Measurements from ENCODE around the gene SH3PXD2A.
A peak's percentile ranks its signal among the peaks of the same experiment; 100 is the strongest.

SH3PXD2A gene

DNA sequence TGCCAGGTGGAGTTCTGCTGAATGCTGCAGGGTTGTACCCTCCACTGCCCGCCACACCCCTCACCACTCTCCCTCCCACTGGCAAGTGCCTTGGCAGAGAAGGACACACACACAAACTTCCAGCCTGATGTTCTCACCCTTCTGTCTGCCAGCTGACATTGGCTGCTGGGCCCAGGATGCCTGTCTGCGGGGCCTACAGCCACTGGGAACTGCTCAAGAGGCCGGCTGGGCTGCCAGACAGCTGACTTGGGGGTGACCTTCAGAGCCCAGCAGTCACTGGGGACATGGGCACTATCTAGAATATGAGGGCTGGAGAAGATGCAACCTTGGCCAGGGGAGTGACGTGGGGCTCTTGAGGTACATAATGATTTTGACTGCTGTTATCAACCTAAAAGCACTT, 157.1 kb downstream of the SH3PXD2A start:
- no peak for DNase-seq

DNA sequence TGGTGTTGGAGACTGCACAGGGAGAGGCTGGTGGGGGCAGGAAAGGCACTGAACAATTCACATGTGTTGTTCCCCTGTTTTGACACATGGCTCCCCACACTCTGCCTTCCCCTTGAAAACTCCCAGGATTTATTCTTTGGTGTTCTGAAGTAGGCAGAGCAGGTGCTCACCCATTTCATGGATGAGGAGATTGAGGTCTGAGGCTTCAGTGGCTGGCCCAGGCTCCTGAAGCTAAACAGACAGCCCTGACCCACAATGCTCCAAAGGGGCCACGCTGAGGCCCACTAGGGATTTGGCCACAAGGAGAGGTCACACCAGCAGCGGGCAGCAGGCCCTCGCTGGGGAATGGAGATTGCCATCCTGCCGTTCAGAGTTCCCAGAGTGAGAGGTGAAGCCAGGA, 157.6 kb downstream of the SH3PXD2A start:
- DNase-seq: no peak

DNA sequence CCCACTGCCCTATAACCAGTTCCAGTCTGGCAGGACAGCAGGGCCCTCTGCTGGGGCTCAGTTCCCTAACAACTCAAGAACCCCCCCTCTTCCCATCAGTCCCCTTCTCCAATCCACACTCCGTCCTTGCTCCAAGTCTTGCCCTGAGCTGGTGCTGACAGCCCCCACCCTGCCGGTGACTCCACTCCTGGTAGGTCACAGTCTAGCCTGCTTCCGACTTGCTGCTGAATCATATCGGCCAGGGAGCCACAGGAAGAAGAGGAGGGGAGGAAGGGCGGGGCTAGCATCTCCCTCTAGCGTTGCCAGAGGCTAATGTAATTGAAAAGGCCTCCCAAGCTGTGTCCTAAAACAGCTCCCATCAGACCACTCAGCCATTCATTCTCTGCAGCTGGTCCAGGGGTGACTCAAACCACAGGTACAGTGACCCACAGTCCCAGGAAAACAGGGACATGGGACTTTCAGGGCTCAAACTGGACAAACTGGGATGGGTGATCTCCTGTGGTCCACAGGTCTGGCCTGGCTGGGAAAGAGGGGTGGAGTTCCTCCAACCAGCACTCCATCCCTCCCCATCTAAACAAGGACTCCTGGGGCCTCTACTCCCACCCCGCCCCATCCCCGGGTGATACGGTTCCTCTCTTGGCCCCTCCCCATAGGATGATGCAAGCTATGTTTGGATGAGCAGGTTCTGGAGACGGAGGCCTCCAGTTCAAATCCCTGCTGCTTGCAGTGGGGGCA, 158.8 kb downstream of the SH3PXD2A start:
- peak; percentile 69 for DNase-seq

- no peak for DNase-seq
Measured at GRCh38 chr10:103696094-103696410, 159.3 kb downstream of the SH3PXD2A start.

- DNase-seq: no peak
Measured at GRCh38 chr10:103695584-103696005, 159.8 kb downstream of the SH3PXD2A start.

DNA sequence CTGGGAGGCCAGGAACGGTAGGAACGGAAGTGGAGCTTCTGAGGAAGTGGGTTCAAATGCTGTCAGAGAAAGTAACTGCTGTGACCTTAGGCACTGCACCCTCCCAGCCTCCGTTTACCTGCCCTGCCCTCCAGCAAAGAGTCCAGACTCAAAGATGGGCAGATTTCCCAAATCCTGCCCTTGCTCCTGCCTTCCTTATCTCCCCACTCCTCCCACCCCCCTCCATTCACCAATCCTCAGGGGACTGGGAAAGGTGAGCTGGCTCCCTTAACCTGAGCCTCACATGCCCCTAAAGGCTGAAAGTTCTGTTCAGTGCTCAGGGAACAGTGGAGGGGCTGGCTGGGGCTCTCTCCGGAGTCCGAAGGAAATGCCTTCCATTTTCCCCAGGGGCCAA, 161.6 kb downstream of the SH3PXD2A start:
- DNase-seq: no peak

DNA sequence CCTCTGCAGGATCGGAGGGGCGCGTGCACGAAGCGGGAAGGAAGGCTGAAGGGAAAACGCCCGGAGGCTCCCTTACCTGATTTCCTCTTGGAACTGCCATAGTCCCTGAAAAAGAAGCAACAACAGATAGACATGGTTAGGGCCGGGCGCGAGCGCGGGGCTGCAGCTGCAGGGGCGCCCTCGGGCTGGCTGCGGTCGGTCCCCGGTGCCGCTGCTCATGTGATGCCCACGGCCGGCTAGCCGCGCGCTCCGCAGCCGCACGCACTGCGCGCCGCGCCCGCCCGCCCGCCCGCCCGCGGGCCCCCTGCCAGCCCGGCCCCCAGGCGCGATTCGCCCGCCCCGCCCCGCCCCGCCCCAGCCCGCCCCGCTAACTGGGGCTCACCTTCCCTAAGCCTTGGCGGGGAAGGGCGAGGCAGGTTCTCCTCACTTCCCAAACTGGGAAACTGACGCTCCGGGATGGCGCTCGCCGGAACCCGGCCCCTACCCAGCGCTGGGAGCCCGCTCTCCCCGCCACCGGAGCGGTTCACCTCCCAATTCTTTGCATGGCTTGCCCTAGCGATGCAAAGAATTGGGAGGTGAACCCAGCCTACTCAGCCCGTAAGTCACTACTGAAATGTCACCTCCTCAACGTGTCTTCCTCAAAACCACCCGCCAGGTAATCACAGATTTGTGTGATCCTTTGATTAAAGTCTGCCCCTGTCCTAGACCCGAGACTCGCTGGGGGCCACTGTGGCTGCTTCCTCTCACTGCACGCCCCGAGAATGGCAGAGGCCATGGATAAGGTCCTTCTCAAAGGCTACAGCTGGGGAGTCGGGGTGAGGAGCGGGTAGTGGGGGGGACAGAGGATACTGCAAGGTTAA, 162.2 kb downstream of the SH3PXD2A start:
- peak; percentile 45 for DNase-seq

- DNase-seq: peak; percentile 30
Measured at GRCh38 chr10:103692436-103692951, 162.9 kb downstream of the SH3PXD2A start.

DNA sequence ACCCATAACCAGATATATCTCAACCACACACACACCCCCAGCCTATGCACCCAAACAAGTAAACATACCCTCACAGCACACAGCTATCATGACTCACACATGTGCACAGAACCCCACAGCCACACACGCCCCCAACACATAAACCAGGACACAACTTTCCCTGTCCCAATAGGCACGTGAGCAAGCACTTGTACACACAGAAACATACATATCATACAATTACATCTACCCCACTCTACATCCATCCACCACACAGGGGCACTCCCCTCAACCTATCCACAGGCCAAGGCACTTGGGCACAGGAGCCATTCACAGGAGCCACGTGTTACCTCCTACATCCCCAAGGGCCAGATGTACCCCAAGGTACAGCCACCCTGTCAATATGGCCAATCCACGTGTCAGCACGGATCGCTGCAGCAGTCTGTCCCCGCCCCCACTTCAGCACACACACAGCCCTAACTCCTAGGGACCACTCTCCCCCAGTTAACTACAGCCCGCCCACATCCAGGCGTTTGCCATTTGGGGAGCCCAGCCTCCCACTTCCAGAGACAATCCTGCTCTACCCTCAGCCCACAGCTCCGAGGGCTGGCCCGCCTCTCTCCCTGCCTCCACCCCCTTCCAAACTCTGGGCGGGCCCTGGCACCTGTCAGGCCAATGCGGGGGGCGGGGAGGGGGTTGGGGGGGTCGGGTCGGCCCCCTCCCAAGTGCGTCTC, 163.5 kb downstream of the SH3PXD2A start:
- no peak for DNase-seq

DNA sequence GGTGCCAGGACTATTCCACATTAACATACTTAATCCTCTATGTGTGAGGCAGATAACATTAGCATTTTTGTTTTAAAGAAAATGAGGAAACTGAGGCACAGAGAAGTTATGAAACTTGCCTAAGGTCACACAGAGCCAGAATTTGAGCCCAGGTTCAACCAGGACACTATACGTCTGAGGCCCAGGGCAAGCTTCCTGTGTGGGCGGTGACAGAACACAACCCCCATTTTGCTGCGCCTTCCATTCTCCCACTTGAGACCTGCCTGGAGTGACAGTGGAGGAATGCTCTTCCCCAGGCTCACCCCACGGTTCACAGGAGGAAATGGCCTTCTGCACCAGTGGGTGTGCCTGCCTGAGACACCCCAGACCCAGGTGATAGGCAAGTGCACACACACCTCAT, 164.1 kb downstream of the SH3PXD2A start:
- DNase-seq: no peak

DNA sequence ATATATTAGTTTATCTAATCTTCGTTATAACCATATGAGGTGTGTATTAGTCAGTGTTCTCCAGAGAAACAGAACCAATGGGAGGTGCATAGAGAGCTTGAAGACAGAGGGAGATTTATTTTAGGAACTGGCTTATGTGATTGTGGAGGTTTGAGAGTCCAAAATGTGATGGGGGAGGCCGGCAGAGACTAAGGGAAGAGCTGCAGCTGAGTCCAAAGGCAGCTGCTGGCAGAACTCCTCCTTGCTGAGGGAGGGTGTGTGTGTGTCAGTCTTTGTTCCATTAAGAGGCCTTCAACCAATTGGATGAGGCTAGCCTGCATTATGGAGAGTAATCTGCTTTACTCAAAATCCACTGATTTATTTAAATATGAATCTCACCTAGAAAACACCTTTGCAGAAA, 165.1 kb downstream of the SH3PXD2A start:
- DNase-seq: no peak

GRCh38 chr10:103688491-103688890, 166.9 kb downstream of the SH3PXD2A start:
- DNase-seq: no peak

DNA sequence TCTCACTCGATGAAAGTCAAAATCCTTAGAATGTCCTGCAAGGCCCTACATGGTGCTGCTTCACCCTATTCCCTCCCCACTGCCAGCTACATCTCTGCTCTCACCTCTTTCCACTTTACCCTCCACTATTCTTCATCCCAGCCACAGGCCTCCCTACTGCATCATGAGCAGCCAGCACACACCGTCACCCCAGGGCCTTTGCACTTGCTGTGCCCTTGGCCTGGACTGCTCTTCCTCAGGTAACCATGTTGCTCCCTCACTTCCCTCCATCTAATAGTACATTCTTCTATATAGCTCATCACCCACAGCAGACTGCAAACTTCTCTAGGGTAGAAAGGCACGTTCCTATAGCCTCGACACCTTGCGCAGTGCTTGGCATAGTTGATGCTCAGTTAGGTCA, 167.7 kb downstream of the SH3PXD2A start:
- DNase-seq: no peak

GRCh38 chr10:103687172-103687571, 168.2 kb downstream of the SH3PXD2A start:
- no peak for DNase-seq

DNA sequence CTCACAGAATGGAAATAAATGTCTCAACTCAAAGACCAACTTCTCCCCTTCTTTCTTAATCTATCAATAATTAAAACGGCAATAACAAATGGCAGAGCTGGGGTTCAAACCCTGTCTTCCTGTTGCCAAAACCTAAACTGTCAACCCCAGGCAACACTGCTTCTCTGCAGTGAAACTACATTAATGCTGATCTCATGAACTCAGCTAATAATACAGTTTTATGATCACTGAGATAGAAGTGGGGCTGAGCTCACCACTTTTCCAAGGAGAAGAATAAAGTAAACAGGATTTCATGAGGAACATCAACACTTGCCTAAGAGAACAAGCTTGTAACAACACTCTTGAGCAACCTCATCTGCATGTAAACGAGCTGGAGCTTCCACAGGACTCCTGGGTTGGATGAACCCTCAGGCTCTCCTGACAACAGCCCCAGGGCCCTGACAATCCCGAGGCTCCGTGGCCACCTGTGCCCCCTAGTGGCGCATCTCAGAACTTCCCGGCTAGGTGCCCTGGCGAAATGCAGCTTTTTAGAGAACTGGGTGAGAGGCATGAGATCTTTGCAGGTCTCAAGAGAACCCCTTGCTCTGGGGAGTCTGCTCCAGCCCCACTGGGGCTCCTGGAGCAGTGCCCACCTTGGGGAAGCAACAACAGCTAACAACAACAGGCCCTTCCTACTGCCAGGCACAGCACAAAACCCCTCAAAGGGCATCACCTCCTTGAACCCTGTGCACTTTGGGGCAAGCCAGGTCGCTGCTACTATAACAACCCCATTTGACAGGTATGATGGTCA, 169.3 kb downstream of the SH3PXD2A start:
- DNase-seq: peak; percentile 80

- no peak for DNase-seq
Measured at GRCh38 chr10:103683851-103684250, 171.5 kb downstream of the SH3PXD2A start.

DNA sequence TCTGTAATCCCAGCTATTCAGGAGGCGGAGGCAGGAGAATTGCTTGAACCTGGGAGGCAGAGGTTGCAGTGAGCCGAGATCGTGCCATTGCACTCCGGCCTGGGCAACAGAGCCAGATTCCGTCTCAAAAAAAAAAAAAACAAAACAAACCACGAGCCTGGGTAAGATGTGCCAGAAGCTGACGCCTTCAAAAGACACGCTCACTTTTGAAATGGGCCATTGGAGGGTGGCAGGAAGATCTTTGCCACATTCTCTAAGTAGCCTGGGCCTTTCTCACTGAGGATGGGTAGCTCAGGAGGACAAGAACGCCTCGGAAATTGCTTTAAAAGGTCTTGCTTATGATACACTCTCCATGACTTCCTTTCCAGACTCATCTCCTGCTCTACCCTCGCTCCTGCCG, 172.7 kb downstream of the SH3PXD2A start:
- no peak for DNase-seq

DNA sequence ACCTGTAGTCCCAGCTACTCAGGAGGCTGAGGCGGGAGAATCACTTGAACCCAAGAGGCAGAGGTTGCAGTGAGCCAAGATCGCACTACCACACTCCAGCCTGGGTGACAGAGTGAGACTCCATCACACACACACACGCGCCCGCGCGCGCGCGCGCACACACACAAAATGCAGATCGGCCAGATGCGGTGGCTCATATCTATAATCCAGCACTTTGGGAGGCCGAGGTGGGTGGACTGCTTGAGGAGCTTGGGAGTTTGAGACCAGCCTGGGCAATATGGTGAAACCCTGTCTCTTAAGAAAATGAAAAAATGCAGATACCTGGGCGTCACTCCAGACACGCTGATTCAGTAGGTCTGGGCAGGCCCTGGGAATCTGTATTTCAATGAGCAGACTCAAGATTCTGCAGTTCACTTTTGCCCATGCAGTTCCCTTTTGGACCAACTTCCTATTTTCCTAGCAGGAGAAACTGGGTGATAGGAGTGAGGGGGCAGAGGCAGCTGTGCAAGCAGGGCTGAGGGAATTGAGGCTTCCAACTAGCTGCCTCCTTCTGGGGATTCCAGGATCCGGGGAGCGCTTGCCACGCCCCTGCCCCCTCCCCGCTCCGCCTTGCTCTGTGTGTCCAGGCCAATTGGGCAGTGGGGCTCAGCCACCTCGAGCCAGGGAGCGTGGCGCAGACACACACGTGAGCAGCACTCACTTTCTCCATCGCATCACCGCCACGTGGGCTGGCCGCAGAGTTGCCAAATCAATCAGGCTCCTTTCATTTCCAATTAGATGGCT, 173.6 kb downstream of the SH3PXD2A start:
- DNase-seq: no peak

DNA sequence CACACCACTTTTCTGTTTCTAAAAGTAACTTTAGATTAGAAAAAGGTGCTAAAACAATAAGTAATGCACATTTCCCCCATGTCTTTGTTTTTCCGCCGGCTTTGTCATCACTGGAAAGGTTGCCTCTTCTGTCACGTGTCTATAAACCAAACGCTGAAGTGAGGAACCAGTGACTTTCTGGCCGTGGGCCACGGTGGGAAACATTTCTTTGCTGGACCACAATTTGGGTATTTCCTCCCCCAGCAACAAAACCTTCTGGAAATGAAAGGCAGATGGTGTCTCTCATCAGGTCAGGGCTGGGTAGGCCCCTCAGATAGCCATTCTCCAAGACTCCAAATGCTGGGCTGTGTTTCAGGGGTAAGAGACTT, 174.5 kb downstream of the SH3PXD2A start:
- DNase-seq: no peak

DNA sequence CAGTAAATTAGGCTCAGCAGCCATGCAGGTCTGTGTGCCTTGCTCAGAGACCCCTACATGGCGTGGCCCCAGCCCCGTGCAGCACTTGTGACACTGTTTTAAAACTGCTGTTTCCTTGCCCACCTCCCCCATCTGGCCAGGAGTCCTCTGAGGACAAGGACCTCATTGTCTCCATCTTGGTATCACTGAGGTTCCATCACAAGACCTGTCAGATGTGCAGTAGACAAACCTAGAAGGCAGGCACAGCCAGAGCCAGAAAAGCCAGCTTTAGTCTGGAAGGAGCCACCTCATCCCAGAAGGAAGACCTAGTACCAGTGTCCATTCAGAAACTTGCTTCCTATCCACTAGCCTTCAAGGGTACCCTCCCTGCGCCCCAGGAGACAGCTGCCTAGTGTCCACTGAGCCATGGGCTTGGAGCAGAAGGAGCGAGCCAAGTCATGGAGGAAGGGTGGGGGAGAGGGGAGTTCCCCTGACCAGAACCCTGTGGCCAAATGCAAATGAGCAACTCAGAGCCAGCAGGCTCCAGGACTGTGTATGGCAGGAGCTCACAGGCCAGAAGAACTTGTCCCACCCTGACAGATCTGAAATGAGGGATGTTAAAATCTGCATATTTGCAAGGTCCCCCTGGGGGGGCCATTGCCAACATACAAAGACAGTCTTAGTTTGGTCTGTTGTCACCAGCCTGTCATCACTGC, 176.1 kb downstream of the SH3PXD2A start:
- no peak for DNase-seq

- peak; percentile 93 for DNase-seq
Measured at GRCh38 chr10:103678178-103678526, 177.2 kb downstream of the SH3PXD2A start.

All from CD4-positive, alpha-beta T cell treated with Interleukin-12 subunit alpha and Interleukin-12 subunit beta, for 1 hour (primary cell).